Gastrocnemius medialis (tissue), 4 donors: ENCODE results near the gene VPS4A. TPM values are rescaled to one million over a fixed set of nuclear protein-coding genes. Genes with fewer than 3 reads are reported as not detected.

Source experiments
- ATAC-seq, 2 donors: fragments of 150-250 bp; one replicate each; pipeline ENCODE4 v1.9.1; 2016
- DNase-seq, 2 donors: peaks; one replicate each; pipeline ENCODE4 v3.0.0-alpha.2; 2019
- H3K27ac ChIP-seq, 4 donors: fragments of 200-600 bp; sonication (generic); 1 replicate in 1 of 4; 2 replicates in 3 of 4; pipeline ENCODE4 v1.5.1; 2016 to 2018; ENCODE audit warnings: mild to moderate bottlenecking in 2 of 4, moderate library complexity in 1 of 4
- H3K27me3 ChIP-seq, 3 donors: fragments of 200-600 bp; sonication (generic) in 2 of 3; 1 replicate in 1 of 3; 2 replicates in 2 of 3; pipeline versions ENCODE4 v1.5.1 to v1.6.0; 2016 to 2019; ENCODE audit warnings: mild to moderate bottlenecking in 1 of 3, moderate library complexity in 1 of 3
- H3K36me3 ChIP-seq, 2 donors: fragments of 200-600 bp; sonication (generic) in 1 of 2; one replicate each; pipeline ENCODE4 v1.5.1; 2017 to 2018
- H3K4me1 ChIP-seq, 2 donors: fragments of 200-600 bp; sonication (generic) in 1 of 2; one replicate each; pipeline ENCODE4 v1.5.1; 2016 to 2017; ENCODE audit warnings: mild to moderate bottlenecking in 2 of 2
- H3K4me3 ChIP-seq, 4 donors: fragments of 200-600 bp; sonication (generic) in 3 of 4; 1 replicate in 1 of 4; 2 replicates in 3 of 4; pipeline ENCODE4 v1.5.1; 2016 to 2019; ENCODE audit warnings: mild to moderate bottlenecking in 2 of 4
- H3K9me3 ChIP-seq, 3 donors: fragments of 200-600 bp; sonication (generic) in 2 of 3; 1 replicate in 1 of 3; 2 replicates in 2 of 3; pipeline ENCODE4 v1.5.1; 2016 to 2019
- POLR2A ChIP-seq, 2 donors: fragments of 450-650 bp; IDR thresholded peaks; one replicate each; pipeline ENCODE4 v1.6.1; 2017; ENCODE audit warnings: antibody characterized with exemption in 2 of 2, mild to moderate bottlenecking in 2 of 2, moderate library complexity in 2 of 2
- in situ Hi-C, 4 donors: fragments of 200-750 bp; cut with MboI; loops; one replicate each; pipeline versions ENCODE4 v1.15.0 to v1.8.0; 2017; ENCODE audit warnings: low sequenced_read_pairs in 4 of 4
- intact Hi-C: fragments of 100-400 bp; cut with DNase I; formaldehyde crosslinking; loops from one replicate; pipeline ENCODE4 v1.15.1; 2023; ENCODE audit warnings: low total_unique reads
- total RNA-seq, 4 donors: library from RNA; depleted of rRNA; stranded (reverse); fragments of >200 nt; gene quantifications; one replicate each; pipeline versions ENCODE4 v1.1.0 to v1.2.3, GENCODE V29; 2016
- TF ChIP-seq, protein P1 (sequence below), 5 experiments: fragments of 450-650 bp in 3 of 5; fragments of 200-600 bp in 2 of 5; sonication (generic) in 2 of 5; IDR thresholded peaks in 4 of 5; conservative IDR thresholded peaks in 1 of 5; 1 replicate in 4 of 5; 2 replicates in 1 of 5; pipeline ENCODE4 v1.5.1; 2016 to 2019; ENCODE audit warnings: antibody characterized with exemption in 5 of 5, mild to moderate bottlenecking in 3 of 5, moderate library complexity in 3 of 5

VPS4A gene
- total RNA-seq, 4 donors from 2014 or later, result 53.3 to 112 (median 70.1) TPM

DNA sequence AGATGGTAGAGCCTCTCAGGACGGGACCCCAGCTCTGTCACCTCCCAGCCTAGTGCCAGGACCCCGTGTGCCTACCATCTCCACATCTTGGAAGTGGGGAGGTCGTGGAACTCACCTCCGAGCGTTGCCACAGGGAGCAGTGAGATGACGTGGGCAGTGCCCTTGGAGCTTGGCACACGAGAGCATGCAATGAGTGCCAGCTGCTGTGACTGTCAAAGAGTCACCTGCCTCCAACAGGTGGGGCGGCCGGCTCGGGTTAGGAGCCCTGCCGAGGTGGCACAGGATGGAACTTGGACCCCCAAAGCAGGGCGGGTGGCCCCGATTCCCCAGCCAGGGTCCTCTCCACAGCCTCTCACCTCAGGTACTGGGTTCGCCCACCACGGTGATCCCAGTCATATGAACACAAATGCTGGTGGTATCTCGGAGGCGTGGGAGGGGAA is 5.5 kb downstream of the VPS4A start:
- in situ Hi-C loops, result no loop called here

DNA sequence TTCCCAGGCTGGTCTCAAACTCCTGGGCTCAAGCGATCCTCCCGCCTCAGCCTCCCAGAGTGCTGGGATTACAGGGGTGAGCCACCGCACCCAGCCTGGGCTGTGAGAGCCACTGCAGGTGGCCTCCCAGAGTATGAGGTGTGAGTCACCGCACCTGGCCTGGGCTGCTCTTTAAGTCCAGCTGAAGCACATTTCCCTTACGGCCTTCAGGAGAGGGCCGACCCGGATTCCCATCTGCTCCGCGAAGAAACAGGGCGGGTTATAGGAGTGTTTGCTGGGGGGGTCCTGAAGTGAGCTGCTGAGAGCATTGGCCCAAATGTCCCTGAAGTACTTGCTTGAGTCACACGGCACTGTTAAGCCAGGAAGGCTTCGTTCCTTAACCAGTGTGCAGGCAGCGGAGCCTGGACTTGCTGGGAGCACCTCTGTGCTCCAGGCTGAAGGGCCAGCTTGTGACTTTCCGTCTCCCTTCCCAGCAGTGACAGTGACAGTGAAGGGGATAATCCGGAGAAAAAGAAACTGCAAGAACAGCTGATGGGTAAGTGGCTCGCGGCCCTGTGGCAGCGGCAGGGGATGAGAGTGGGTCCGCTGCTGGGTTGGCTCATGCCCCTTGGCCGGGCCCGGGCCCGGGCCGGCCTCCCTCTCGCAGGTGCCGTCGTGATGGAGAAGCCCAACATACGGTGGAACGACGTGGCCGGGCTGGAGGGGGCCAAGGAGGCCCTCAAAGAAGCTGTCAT is 7.2 kb downstream of the VPS4A start:
- H3K27ac ChIP-seq, result peak overlapping the region; percentile 29 to 82 (median 54)
- TF ChIP-seq, protein P1, sequence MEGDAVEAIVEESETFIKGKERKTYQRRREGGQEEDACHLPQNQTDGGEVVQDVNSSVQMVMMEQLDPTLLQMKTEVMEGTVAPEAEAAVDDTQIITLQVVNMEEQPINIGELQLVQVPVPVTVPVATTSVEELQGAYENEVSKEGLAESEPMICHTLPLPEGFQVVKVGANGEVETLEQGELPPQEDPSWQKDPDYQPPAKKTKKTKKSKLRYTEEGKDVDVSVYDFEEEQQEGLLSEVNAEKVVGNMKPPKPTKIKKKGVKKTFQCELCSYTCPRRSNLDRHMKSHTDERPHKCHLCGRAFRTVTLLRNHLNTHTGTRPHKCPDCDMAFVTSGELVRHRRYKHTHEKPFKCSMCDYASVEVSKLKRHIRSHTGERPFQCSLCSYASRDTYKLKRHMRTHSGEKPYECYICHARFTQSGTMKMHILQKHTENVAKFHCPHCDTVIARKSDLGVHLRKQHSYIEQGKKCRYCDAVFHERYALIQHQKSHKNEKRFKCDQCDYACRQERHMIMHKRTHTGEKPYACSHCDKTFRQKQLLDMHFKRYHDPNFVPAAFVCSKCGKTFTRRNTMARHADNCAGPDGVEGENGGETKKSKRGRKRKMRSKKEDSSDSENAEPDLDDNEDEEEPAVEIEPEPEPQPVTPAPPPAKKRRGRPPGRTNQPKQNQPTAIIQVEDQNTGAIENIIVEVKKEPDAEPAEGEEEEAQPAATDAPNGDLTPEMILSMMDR (IDR thresholded peaks at IDR 0.05 in 4 of 5, conservative IDR thresholded peaks at IDR 0.05 in 1 of 5), result no peak
- TF ChIP-seq POLR2A (IDR thresholded peaks at IDR 0.05), result no peak
- H3K36me3 ChIP-seq, result peaks cover 0 to 81% of the 10 kb centered on the region in 2 donors
- H3K4me3 ChIP-seq, result no peak overlapping the region
- ATAC-seq (peak in 1 of 2 donors; percentile 36), DNase-seq (no peak)
- H3K27me3 ChIP-seq, result no peaks in the 10 kb centered on the region
- intact Hi-C loops (no loop called here), in situ Hi-C loops (no loop called here)
- no peaks in the 10 kb centered on the region for H3K9me3 ChIP-seq
- peaks cover 2 to 11% of the 10 kb centered on the region in 2 donors for H3K4me1 ChIP-seq

More for the DNA sequence above, 5.5 kb downstream of the VPS4A start:
- H3K27me3 ChIP-seq, result no peaks in the 10 kb centered on the region
- DNase-seq (peak in 1 of 2 donors; percentile 74), ATAC-seq (peak; percentile 18 to 63)
- H3K4me1 ChIP-seq, result peaks cover 12 to 24% of the 10 kb centered on the region in 2 donors
- intact Hi-C loops, result no loop called here
- no peaks in the 10 kb centered on the region for H3K9me3 ChIP-seq
- peak overlapping the region; percentile 47 to 82 (median 66) for H3K27ac ChIP-seq
- no peak overlapping the region for H3K4me3 ChIP-seq
- TF ChIP-seq, protein P1 (IDR thresholded peaks at IDR 0.05 in 4 of 5, conservative IDR thresholded peaks at IDR 0.05 in 1 of 5), result no peak
- no peak for TF ChIP-seq POLR2A (IDR thresholded peaks at IDR 0.05)
- H3K36me3 ChIP-seq, result peaks cover 0 to 70% of the 10 kb centered on the region in 2 donors

DNA sequence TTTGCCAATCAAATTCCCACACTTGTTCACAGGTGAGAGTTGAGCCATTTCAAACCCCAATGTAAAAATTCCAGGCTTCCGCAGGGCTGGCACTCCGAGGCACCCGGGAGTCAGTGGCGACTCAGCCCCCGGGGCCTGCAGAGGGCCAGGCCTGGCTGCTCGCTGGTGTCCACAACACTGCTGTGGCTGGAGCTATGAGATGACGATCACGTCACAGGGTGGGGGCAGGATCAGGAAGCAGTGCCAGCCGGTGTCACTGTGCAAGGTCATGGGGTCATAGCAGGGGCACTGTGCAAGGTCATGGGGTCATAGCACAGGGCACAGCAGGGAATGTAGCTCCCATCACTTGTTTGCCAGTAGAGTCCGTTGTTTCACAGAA is 7.8 kb downstream of the VPS4A start:
- Histone ChIP-seq H3K27me3 (no peaks in the 10 kb centered on the region), H3K9me3 (no peaks in the 10 kb centered on the region), H3K27ac (peak overlapping the region in 1 of 4 donors; percentile 82), H3K36me3 (peaks cover 0 to 84% of the 10 kb centered on the region in 2 donors), H3K4me1 (peaks cover 7 to 8% of the 10 kb centered on the region in 2 donors), H3K4me3 (no peak overlapping the region)
- in situ Hi-C loops, result no loop called here
- DNase-seq (no peak), ATAC-seq (no peak)
- intact Hi-C loops, result no loop called here
- TF ChIP-seq, protein P1 (IDR thresholded peaks at IDR 0.05 in 4 of 5, conservative IDR thresholded peaks at IDR 0.05 in 1 of 5), result no peak
- TF ChIP-seq POLR2A (IDR thresholded peaks at IDR 0.05), result no peak

DNA sequence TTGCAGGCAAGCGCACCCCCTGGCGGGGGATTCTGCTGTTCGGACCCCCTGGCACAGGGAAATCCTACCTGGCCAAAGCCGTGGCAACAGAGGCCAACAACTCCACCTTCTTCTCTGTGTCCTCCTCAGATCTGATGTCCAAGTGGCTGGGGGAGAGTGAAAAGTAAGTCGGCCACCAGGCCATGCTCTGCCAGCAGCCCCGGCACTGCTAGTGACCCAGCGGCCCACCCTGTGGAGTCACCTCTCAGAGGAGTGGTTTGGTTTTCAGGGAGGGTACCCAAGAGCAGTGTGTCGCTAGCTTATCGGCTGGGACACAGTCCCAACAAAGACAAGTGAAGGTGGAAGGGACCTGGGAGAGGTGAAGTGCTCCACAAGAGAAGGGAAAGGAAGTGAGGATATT is 8.2 kb downstream of the VPS4A start:
- intact Hi-C loops (no loop called here), in situ Hi-C loops (no loop called here)
- H3K4me3 ChIP-seq, result no peak overlapping the region
- H3K9me3 ChIP-seq, result no peaks in the 10 kb centered on the region
- DNase-seq (no peak), ATAC-seq (no peak)
- no peaks in the 10 kb centered on the region for H3K27me3 ChIP-seq
- peak overlapping the region in 1 of 4 donors; percentile 82 for H3K27ac ChIP-seq
- peaks cover 10 to 11% of the 10 kb centered on the region in 2 donors for H3K4me1 ChIP-seq
- H3K36me3 ChIP-seq, result peaks cover 0 to 86% of the 10 kb centered on the region in 2 donors
- TF ChIP-seq POLR2A (IDR thresholded peaks at IDR 0.05), result no peak
- TF ChIP-seq, protein P1 (IDR thresholded peaks at IDR 0.05 in 4 of 5, conservative IDR thresholded peaks at IDR 0.05 in 1 of 5), result no peak
